OCI-M2 (cell line): ENCODE measurements around the gene P3H1.
A peak's percentile ranks its signal among the peaks of the same experiment; 100 is the strongest.
"Not testable (repeated sequence)": the region's sequence is repeated elsewhere in the genome, so short reads cannot be mapped to it uniquely, and the experiment has no call there.

Experiments
- DNase-seq: peaks from one replicate; lab custom pipeline; 2025; ENCODE audit not compliant: unreplicated experiment; lab: John Stamatoyannopoulos, UW

Gene P3H1

GRCh38 chr1:42766741-42767509 is at the start of gene P3H1, which contains the start of gene C1orf50:
Gene P3H1 (minus strand): TSS chr1:42767028. CDS start chr1:42766971, 57 bp downstream.
Gene C1orf50 (plus strand): TSS chr1:42767249. CDS start chr1:42767312, 63 bp downstream.
- DNase-seq, result peak; percentile 82

DNA sequence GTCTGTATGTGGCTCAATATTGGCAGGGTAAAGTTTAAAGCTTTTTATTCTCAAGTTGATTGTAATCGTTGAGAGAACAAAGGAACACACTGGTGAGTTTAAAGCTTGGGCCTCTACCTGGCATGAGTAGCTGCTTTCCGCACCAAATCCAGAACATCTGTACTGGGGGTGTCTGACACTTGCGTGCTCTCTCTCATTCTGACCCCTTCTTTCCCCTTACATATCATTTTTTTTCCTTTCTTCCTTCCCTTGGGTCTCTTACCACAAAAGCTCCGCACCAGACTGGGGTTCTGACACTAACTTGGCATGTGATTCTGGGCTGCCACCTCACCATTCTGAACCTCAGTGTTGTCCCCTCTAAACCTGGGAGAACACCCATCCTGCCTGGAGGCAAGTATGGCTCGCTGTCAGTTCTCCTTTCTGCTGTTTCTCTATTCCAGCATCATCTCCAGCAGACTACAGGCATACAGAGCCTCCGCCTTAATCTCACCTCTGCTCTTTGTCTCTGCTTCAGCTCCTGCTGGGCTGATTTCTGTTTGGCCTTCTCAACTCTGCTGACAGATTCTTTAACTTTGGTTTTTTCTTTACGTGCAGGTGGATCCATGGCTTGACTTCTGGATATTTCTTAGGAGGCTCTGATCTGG is 49.2 kb upstream of the P3H1 start:
- no peak for DNase-seq

DNA sequence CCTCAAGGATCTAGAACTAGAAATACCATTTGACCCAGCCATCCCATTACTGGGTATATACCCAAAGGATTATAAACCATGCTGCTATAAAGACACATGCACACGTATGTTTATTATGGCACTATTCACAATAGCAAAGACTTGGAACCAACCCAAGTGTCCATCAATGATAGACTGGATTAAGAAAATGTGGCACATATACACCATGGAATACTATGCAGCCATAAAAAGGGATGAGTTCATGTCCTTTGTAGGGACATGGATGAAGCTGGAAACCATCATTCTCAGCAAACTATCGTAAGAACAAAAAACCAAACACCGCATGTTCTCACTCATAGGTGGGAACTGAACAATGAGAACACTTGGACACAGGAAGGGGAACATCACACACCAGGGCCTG is 48.0 kb upstream of the P3H1 start:
- DNase-seq, result not testable (repeated sequence)

- no peak for DNase-seq
Observed at GRCh38 chr1:42807056-42807668, 40.3 kb upstream of the P3H1 start.

DNA sequence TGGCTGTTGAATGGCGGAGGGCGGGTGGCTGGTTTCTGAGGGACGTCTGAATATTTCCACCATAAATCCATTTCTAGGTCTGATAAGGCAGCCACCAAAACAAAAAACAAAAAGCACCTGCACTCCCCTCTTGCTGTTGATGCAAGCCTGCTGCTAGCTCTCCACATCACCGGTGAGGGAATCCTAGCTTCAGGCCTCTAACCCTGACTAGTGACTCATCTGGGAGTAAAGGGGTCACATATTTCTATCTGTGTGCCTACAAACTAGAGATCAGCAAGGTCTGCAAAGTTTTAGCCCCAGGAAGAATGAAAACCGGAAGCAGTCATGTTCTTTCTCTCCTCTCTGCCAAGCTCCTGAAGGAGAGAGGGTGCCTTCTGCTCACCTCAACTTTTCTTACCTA is 39.8 kb upstream of the P3H1 start:
- no peak for DNase-seq

DNA sequence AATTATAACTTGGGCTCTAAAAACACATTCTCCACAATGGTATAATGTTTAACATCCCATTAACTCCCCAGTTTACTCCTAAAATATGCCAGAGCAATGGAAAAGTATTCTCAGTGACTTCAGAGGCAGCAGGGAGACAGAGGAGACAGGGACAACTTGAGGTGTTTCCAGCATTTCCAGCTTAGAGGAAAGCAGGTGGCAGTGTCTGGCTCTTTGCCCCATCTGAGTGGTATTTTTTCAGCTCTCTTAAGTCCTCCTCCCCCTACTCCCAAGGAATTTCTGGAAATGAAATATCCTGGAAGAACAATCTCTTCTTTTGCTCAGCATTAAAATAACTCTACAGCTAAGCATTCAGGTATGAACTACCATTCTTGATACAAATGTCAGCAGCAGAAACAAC is 39.3 kb upstream of the P3H1 start:
- no peak for DNase-seq

DNA sequence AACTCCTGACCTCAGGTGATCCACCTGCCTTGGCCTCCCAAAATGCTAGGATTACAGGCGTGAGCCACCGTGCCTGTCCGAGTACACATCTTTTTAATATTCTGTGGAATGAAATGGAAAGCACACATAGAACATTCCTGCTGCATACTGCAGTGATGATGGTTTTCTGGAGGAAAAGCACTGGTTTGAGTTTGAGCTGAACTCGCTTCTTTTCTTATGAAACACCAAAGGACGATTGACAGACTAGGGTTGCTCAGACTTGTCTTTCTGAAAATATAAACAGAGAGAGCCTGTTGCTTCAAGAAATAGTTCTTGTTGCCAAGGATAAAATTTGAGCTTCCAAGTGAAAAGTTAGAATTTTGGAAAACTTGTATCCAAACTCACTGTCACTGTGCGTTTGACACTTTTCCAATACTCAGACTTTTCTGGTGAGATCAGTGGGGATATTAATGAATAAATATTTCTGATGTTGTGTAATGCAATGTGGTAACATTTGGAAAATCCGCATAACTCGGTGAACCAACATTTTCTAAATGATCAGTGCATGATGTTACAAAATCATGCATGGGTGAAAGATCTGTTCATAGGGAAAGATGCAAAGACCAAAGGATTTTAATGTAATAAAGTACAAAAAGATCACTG is 35.1 kb upstream of the P3H1 start:
- DNase-seq, result no peak

- DNase-seq, result no peak
Observed at GRCh38 chr1:42797979-42798378, 31.2 kb upstream of the P3H1 start.

DNA sequence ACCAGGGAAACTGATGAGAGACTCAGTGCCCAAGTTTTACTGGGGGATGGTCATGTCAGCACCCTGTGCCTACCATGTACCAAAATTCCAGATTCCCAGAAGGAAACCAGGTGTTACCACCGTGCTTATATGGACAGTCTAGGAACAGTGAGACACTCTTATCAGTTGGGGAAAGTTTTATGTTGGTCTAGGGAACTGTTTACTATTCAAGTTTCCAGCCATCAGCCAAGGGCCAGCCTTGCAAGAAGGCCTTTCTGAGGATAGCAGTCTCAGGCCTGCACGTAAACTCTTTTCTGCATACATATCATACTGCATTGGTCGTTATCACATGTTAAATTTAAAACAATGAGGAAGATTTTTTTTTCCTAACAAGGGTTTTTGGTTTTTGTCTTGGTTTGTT is 30.6 kb upstream of the P3H1 start:
- no peak for DNase-seq

DNA sequence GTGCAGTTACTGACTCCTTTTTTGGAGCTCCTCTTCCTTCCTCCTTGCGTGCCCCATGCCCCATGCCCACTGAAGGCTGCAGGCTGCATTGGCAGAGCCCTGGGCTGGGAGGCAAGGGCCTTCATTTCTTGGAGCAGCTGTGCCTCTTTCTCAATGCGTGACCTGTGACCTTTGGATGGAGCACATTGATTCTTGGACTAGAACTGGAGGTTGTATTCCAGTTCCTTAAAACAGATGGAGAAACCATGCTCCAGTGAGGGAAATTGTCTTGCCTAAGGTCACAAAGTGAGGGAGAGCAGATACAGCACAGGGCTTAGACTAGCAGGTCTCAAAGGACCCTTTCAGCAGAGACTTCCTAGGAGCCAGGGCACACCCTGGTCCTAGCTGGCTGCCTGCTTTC is 27.0 kb upstream of the P3H1 start:
- DNase-seq, result no peak

DNA sequence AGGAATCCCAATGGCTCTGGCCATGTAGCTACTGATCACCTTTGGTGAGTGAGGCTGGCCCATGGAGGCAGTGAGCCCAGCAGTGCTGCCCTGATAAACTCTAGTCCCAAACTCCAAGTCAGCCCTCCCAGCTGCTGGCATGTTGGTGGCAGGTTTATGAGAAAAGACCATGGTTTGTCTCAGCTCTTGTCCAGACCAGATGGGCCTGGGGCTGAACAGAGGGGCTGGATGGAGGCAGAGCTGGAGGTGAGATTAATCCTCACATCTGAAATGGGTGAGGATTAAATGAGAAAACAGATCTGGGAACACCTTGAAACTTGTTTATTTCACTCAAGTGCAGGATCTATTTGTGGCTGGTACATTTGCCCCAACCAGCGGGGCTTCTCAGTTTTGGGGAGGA is 21.2 kb upstream of the P3H1 start:
- DNase-seq, result no peak

DNA sequence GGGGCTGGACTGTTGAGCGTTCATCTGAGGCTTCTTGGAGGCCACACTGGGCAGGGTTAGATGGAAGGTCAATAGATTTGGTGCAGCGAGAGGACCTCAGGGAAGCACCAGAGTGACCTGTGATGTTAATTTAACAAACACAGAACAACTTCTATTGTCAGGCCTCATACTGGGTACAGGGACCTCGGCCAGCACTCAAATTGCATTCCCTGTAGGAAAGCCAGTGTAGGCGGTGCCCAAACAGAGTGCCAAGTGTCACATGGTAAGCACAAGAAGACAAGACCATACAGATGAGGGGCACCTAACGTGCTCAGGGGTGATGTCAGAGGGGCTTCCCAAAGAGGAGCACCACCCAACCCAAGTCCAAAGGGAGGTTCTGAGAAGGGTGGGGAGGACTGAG is 19.3 kb upstream of the P3H1 start:
- DNase-seq, result no peak

DNA sequence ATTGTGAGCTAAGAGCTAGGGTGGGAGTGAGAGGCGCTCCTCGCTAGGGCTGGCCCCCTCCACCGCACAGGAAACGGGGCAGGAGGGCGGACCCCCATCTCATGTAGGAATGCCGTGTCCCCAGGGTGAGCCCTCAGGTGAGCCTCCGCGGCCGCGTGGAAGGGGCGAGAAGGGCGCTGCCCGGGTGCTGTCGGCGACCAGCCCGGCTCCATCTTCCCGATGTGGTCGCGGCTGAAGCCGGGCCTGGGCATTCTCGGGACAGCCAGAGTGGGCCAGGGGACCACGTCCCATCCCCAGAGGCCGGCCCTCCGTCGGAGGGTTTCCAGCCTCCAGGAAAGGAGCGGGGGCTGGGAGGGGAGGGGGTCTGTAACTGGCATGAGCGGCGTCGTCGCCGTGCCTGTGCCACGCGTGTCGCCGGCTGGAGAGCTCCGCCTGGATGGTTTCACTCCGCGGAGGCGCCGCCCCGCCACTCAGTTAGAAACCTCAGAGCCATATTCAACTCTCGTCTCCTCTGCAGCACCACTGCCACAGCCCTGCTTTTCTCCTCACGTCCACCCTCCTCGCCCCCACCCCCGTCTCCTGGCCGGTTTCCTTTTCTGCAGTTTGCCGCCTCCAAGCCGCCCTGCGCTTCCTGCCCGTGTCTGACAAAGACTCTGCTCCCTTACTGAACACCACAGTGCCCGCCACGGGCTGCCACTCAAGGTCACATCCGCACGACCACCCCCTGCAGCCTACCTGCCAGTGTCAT is 18.3 kb upstream of the P3H1 start, which contains the start of gene TMEM269:
Gene TMEM269, plus strand, starts transcription at position 46 of the 748 bp plus-strand sequence. CDS start 4,903 bp downstream, outside the sequence.
- no peak for DNase-seq

DNA sequence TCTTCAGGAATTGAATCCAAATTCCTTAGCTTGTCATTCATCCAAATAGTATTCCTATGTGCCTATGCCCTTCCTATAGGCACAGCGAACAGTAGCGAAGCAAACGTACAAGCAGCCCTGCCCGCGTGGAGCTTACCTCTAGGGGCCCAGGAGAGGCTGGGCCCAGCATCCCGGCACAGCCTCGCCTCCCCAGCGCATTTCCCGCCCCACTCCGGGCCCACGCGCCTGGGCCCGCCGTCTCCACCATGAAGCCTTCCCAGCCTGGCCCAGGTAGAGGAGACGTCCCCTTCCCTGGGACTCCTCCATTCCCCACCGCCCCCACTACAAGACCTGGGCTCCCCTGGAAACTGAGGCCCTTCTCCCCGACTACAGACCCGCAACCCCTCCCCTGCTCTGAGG is 17.7 kb upstream of the P3H1 start:
- DNase-seq, result no peak

- no peak for DNase-seq
Observed at GRCh38 chr1:42783092-42783491, 16.3 kb upstream of the P3H1 start.

- DNase-seq, result no peak
Observed at GRCh38 chr1:42780176-42780575, 13.3 kb upstream of the P3H1 start.

DNA sequence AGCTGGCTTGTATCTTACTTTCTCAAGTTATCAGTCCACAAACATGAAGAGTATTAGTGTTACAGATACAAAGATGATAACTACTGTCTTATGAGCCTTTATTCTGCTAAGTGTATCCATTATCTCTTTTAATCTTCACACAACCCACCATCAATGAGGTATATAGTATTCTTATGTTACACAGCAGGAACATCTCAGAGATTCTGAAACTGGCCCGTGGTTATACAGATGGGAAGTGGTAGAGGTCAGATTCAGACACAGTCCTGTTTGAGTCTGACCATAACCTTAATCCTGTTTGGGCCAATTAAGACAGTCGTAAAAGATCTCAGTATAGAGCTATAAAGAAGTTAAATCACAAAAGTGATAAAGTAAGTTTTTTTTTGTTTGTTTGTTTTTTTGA is 12.9 kb upstream of the P3H1 start:
- no peak for DNase-seq

DNA sequence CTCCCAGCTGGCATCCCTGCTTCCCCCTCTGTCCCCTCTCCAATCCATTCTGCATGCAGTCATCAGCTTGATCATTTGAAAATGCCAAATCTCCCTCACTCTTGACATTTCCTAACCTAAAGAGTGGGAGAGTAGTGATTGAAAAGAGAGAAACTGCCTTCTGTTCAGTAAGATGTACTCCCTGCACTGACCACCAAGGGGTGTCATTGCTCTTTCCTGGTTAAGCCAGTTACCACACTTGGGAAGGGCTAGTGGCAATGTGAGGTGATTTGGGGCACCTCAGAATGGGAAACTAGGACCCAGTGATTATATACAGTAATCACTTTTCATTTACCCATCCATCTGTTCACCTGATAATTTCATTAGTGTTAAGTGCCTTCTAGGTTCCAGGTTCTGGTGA is 11.0 kb upstream of the P3H1 start:
- DNase-seq, result no peak

DNA sequence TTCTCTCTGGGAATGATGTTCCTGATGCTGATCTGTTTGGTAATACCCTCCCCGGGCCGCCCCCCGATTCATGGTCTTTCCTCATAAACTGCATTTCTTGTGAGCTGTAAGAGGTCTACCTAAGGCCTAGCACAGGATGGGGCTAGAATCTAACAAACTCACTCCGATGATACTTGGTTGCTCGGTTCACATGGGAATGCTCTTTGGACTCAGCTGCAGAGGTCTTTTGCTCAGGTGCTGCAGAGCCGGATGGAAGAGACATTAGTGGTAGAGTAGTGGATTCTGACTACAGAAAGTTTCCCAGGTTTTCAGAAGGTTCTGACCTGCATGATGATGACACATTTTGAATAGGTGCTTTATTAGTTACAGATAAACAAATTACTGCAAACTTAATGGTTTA is 9.7 kb upstream of the P3H1 start:
- DNase-seq, result no peak

GRCh38 chr1:42774928-42775526 is 8.2 kb upstream of the P3H1 start:
- no peak for DNase-seq

DNA sequence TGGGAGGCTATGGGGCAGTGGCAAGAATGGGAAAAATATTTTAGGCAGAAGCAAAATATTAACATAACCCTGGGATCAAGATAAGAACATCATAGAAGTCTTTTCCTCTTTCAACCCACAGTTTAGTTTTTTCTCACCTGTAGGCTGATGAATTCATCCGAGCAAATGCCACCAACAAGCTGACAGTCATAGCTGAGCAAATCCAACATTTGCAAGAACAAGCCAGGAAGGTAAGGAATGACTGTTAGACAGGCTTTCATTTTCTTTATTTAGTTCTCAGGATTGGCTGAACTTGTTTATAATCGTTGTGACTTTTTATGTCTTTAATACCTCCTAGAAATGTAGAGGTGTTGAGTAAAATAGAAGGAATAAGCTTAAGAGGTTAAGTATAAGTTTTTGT is 6.6 kb upstream of the P3H1 start:
- DNase-seq, result no peak
